ENCODE results near the gene ARFGEF2.

GRCh38 chr20:48877304-48877703 is 44.2 kb upstream of the ARFGEF2 start:
- TF ChIP-seq FOXM1 (IDR thresholded peaks at IDR 0.05; ENCODE audit: borderline replicate concordance, low read depth) = no peak
- no peak for TF ChIP-seq TAF1 (IDR thresholded peaks at IDR 0.05; ENCODE audit: low read depth)
- no peak for TF ChIP-seq USF1 (IDR thresholded peaks at IDR 0.05)
- no peak for TF ChIP-seq CEBPB (IDR thresholded peaks at IDR 0.05)
- no peak for TF ChIP-seq YY1 (IDR thresholded peaks at IDR 0.05; ENCODE audit: low read depth)
- no peak for TF ChIP-seq EGR1 (IDR thresholded peaks at IDR 0.05)
- no peak for TF ChIP-seq CREB1 (IDR thresholded peaks at IDR 0.05; ENCODE audit: low read depth)
- TF ChIP-seq EP300 (IDR thresholded peaks at IDR 0.05; ENCODE audit: borderline replicate concordance) = no peak
- no peak for TF ChIP-seq TEAD4 (IDR thresholded peaks at IDR 0.05)
- TF ChIP-seq, protein P1, sequence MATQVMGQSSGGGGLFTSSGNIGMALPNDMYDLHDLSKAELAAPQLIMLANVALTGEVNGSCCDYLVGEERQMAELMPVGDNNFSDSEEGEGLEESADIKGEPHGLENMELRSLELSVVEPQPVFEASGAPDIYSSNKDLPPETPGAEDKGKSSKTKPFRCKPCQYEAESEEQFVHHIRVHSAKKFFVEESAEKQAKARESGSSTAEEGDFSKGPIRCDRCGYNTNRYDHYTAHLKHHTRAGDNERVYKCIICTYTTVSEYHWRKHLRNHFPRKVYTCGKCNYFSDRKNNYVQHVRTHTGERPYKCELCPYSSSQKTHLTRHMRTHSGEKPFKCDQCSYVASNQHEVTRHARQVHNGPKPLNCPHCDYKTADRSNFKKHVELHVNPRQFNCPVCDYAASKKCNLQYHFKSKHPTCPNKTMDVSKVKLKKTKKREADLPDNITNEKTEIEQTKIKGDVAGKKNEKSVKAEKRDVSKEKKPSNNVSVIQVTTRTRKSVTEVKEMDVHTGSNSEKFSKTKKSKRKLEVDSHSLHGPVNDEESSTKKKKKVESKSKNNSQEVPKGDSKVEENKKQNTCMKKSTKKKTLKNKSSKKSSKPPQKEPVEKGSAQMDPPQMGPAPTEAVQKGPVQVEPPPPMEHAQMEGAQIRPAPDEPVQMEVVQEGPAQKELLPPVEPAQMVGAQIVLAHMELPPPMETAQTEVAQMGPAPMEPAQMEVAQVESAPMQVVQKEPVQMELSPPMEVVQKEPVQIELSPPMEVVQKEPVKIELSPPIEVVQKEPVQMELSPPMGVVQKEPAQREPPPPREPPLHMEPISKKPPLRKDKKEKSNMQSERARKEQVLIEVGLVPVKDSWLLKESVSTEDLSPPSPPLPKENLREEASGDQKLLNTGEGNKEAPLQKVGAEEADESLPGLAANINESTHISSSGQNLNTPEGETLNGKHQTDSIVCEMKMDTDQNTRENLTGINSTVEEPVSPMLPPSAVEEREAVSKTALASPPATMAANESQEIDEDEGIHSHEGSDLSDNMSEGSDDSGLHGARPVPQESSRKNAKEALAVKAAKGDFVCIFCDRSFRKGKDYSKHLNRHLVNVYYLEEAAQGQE (IDR thresholded peaks at IDR 0.05; ENCODE audit: low read depth) = no peak
